CD4-positive, CD25-positive, alpha-beta regulatory T cell (primary cell): ENCODE results near the gene HINT3. TPM values are rescaled to one million over a fixed set of nuclear protein-coding genes. Genes with fewer than 3 reads are reported as not detected.
A peak's percentile ranks its signal among the peaks of the same experiment; 100 is the strongest.
"Not testable (repeated sequence)": the region's sequence is repeated elsewhere in the genome, so short reads cannot be mapped to it uniquely, and the experiment has no call there.

Experiments
- ATAC-seq, 2 donors: fragments of 150-1000 bp; cut with Tn5 transposase; one replicate each; pipeline ENCODE4 v1.10.0; 2021; ENCODE audit warnings: low read depth in 2 of 2, moderate number of reproducible peaks in 2 of 2, moderate library complexity in 1 of 2
- DNase-seq, 3 donors: peaks; one replicate each; pipeline versions ENCODE4 v3.0.0 to v3.0.0-alpha.2; 2012 to 2022; ENCODE audit warnings: mixed read lengths in 1 of 3
- H3K27ac ChIP-seq: one replicate; pipeline ENCODE4 v1.7.0; 2013; ENCODE audit warnings: mild to moderate bottlenecking, low read length; ENCODE audit not compliant: insufficient read depth, poor library complexity, severe bottlenecking
- H3K27me3 ChIP-seq: one replicate; pipeline ENCODE4 v1.7.0; 2013; ENCODE audit warnings: low read length; ENCODE audit not compliant: control insufficient read depth, insufficient read depth
- H3K36me3 ChIP-seq: one replicate; pipeline ENCODE4 v1.7.0; 2013; ENCODE audit warnings: mild to moderate bottlenecking, low read length, moderate library complexity; ENCODE audit not compliant: control insufficient read depth, insufficient read depth
- H3K4me1 ChIP-seq: 2 replicates; pipeline ENCODE4 v1.7.0; 2013; ENCODE audit warnings: mild to moderate bottlenecking, low read length; ENCODE audit not compliant: insufficient read depth, control insufficient read depth, poor library complexity, severe bottlenecking
- H3K4me3 ChIP-seq: one replicate; pipeline ENCODE4 v1.7.0; 2013; ENCODE audit warnings: low read depth, mild to moderate bottlenecking, low read length, moderate library complexity
- H3K9me3 ChIP-seq, 2 experiments: 1 replicate in 1 of 2; 2 replicates in 1 of 2; pipeline ENCODE4 v1.7.0; 2013; ENCODE audit warnings: low read length in 2 of 2, mild to moderate bottlenecking in 1 of 2, moderate library complexity in 1 of 2; ENCODE audit not compliant: control insufficient read depth in 2 of 2
- H3K27ac Mint-ChIP-seq, 3 donors: one replicate each; pipeline ENCODE4 v1.8.0; 2020 to 2022; ENCODE audit warnings: mild to moderate bottlenecking in 3 of 3, mixed read lengths in 3 of 3, moderate library complexity in 2 of 3
- H3K27me3 Mint-ChIP-seq: one replicate; pipeline ENCODE4 v1.8.0; 2022; ENCODE audit warnings: mild to moderate bottlenecking, mixed read lengths
- H3K36me3 Mint-ChIP-seq: one replicate; pipeline ENCODE4 v1.8.0; 2020; ENCODE audit warnings: mixed read lengths
- H3K4me1 Mint-ChIP-seq, 4 donors: one replicate each; pipeline ENCODE4 v1.8.0; 2020 to 2022; ENCODE audit warnings: mixed read lengths in 4 of 4, mild to moderate bottlenecking in 1 of 4
- H3K4me3 Mint-ChIP-seq, 4 donors: one replicate each; pipeline ENCODE4 v1.8.0; 2020 to 2022; ENCODE audit warnings: mild to moderate bottlenecking in 4 of 4, mixed read lengths in 4 of 4, moderate library complexity in 3 of 4
- H3K9me3 Mint-ChIP-seq, 7 donors: one replicate each; pipeline ENCODE4 v1.8.0; 2020 to 2022; ENCODE audit warnings: mixed read lengths in 7 of 7, mild to moderate bottlenecking in 3 of 7, moderate library complexity in 2 of 7
- polyA plus RNA-seq, 4 donors: library from polyadenylated mRNA; unstranded; fragments of 300-500 nt; fragmentation: Illumina TruSeq; gene quantifications; one replicate each; pipeline ENCODE4 v1.2.3, GENCODE V29; 2021
- total RNA-seq: library from RNA; stranded (reverse); gene quantifications from one replicate; pipeline ENCODE4 v1.2.3, GENCODE V29; 2022

Gene HINT3
- total and polyA plus RNA-seq, 5 donors from 2014 or later: 8.3 to 13.9 (median 10.0) TPM

DNA sequence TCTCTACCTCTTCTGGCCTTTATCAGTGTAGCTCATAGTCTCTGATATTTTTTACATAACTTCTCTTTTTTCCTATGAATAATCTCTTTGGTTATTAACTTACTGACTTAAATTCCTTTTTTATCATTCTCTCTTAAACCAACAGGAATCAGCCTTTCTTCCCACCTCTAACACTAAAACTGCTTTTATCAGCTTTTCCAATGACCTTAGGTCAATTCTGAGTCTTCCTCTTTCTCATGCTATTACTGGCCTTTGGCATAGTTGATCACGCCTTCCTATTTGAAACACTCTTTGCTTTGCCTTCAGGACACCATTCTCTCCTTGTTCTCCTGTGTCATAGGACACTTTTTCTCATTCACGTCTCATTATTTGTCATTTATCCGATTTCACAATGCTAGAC is 8.1 kb upstream of the HINT3 start:
- Histone ChIP-seq H3K27ac (no peak overlapping the region), H3K4me1 (no peaks in the 10 kb centered on the region), H3K27me3 (peaks cover 6% of the 10 kb centered on the region), H3K36me3 (no peaks in the 10 kb centered on the region), H3K9me3 (no peaks in the 10 kb centered on the region), H3K4me3 (no peak overlapping the region)
- no peaks in the 10 kb centered on the region for H3K36me3 Mint-ChIP-seq
- DNase-seq (no peak), ATAC-seq (no peak)
- H3K27ac Mint-ChIP-seq: no peak overlapping the region
- no peaks in the 10 kb centered on the region for H3K9me3 Mint-ChIP-seq
- peaks cover 0 to 4% (median 0%) of the 10 kb centered on the region in 4 donors for H3K4me1 Mint-ChIP-seq
- no peak overlapping the region for H3K4me3 Mint-ChIP-seq
- peaks cover 24% of the 10 kb centered on the region for H3K27me3 Mint-ChIP-seq

- H3K4me3 ChIP-seq: no peak overlapping the region
- Mint-ChIP-seq H3K4me3 (no peak overlapping the region), H3K27ac (no peak overlapping the region), H3K9me3 (no peaks in the 10 kb centered on the region), H3K27me3 (peaks cover 24% of the 10 kb centered on the region), H3K4me1 (no peaks in the 10 kb centered on the region), H3K36me3 (no peaks in the 10 kb centered on the region)
- H3K4me1 ChIP-seq: no peaks in the 10 kb centered on the region
- no peak for ATAC-seq
- H3K27me3 ChIP-seq: peaks cover 4% of the 10 kb centered on the region
- no peaks in the 10 kb centered on the region for H3K36me3 ChIP-seq
- H3K27ac ChIP-seq: no peak overlapping the region
- DNase-seq: no peak
- H3K9me3 ChIP-seq: no peaks in the 10 kb centered on the region
Observed at GRCh38 chr6:125949069-125949468, 7.5 kb upstream of the HINT3 start.

DNA sequence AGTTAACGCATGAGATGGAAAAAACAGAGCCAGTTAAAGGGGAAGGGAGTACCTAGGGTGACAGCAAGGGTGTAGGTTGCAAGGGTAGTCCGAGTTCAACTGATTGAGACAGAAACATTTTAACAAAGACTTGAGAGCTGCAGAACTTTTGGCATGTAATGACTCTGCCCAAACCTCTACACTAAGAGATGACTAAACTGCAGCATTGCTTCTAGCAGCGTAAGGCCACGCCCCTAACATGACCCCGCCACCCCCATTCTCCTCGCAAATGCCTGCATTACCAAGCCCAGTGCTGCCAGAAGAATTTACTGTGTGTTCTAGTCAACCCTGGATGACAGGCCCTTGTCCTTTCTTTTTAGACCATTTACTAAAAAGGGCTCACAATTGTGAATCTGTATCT is 6.3 kb upstream of the HINT3 start:
- DNase-seq: no peak

GRCh38 chr6:125950716-125951115 is 5.9 kb upstream of the HINT3 start:
- H3K4me1 Mint-ChIP-seq: not testable (repeated sequence)

More for the DNA sequence above, 6.3 kb upstream of the HINT3 start:
- Mint-ChIP-seq H3K27me3 (peaks cover 29% of the 10 kb centered on the region), H3K9me3 (no peaks in the 10 kb centered on the region), H3K36me3 (no peaks in the 10 kb centered on the region), H3K4me1 (no peaks in the 10 kb centered on the region), H3K4me3 (no peak overlapping the region), H3K27ac (no peak overlapping the region)
- Histone ChIP-seq H3K4me3 (no peak overlapping the region), H3K4me1 (no peaks in the 10 kb centered on the region), H3K36me3 (no peaks in the 10 kb centered on the region), H3K9me3 (no peaks in the 10 kb centered on the region), H3K27ac (no peak overlapping the region), H3K27me3 (peaks cover 5% of the 10 kb centered on the region)
- no peak for ATAC-seq

GRCh38 chr6:125951323-125951722 is 5.2 kb upstream of the HINT3 start:
- ATAC-seq (no peak), DNase-seq (no peak)
- H3K4me1 Mint-ChIP-seq: peaks cover 0 to 5% (median 3%) of the 10 kb centered on the region in 4 donors
- peaks cover 2% of the 10 kb centered on the region for H3K27me3 ChIP-seq
- no peaks in the 10 kb centered on the region for H3K9me3 ChIP-seq
- H3K27ac Mint-ChIP-seq: no peak overlapping the region
- H3K4me3 Mint-ChIP-seq: peak overlapping the region in 1 of 4 donors; percentile 47
- H3K4me3 ChIP-seq: no peak overlapping the region
- H3K27ac ChIP-seq: no peak overlapping the region
- H3K36me3 ChIP-seq: no peaks in the 10 kb centered on the region
- no peaks in the 10 kb centered on the region for H3K9me3 Mint-ChIP-seq
- no peaks in the 10 kb centered on the region for H3K4me1 ChIP-seq
- peaks cover 24% of the 10 kb centered on the region for H3K27me3 Mint-ChIP-seq
- no peaks in the 10 kb centered on the region for H3K36me3 Mint-ChIP-seq

More at GRCh38 chr6:125950716-125951115, 5.9 kb upstream of the HINT3 start:
- H3K36me3 Mint-ChIP-seq, H3K9me3 Mint-ChIP-seq, H3K9me3 ChIP-seq, DNase-seq, H3K27ac ChIP-seq, H3K4me3 ChIP-seq, ATAC-seq, H3K4me1 ChIP-seq, H3K4me3 Mint-ChIP-seq, H3K36me3 ChIP-seq, H3K27ac Mint-ChIP-seq, H3K27me3 ChIP-seq: not testable (repeated sequence)
- peaks cover 26% of the 10 kb centered on the region for H3K27me3 Mint-ChIP-seq

GRCh38 chr6:125952764-125953501 is 3.6 kb upstream of the HINT3 start:
- H3K4me3 ChIP-seq: no peak overlapping the region
- H3K27ac ChIP-seq: no peak overlapping the region
- peaks cover 2% of the 10 kb centered on the region for H3K27me3 ChIP-seq
- ATAC-seq (no peak), DNase-seq (peak in 1 of 3 donors; percentile 15)
- Mint-ChIP-seq H3K27me3 (peaks cover 19% of the 10 kb centered on the region), H3K27ac (no peak overlapping the region), H3K4me1 (peaks cover 0 to 8% (median 3%) of the 10 kb centered on the region in 4 donors), H3K4me3 (no peak overlapping the region), H3K36me3 (no peaks in the 10 kb centered on the region), H3K9me3 (no peaks in the 10 kb centered on the region)
- peaks cover 10% of the 10 kb centered on the region for H3K4me1 ChIP-seq
- no peaks in the 10 kb centered on the region for H3K9me3 ChIP-seq
- no peaks in the 10 kb centered on the region for H3K36me3 ChIP-seq

GRCh38 chr6:125953502-125953875 is 3.1 kb upstream of the HINT3 start:
- H3K9me3 Mint-ChIP-seq: no peaks in the 10 kb centered on the region
- H3K4me3 ChIP-seq: no peak overlapping the region
- DNase-seq (no peak), ATAC-seq (no peak)
- H3K27me3 ChIP-seq: peaks cover 2% of the 10 kb centered on the region
- no peaks in the 10 kb centered on the region for H3K36me3 ChIP-seq
- peaks cover 15% of the 10 kb centered on the region for H3K27me3 Mint-ChIP-seq
- no peak overlapping the region for H3K4me3 Mint-ChIP-seq
- H3K36me3 Mint-ChIP-seq: no peaks in the 10 kb centered on the region
- no peak overlapping the region for H3K27ac Mint-ChIP-seq
- peaks cover 16% of the 10 kb centered on the region for H3K4me1 ChIP-seq
- peaks cover 0 to 8% (median 3%) of the 10 kb centered on the region in 4 donors for H3K4me1 Mint-ChIP-seq
- no peak overlapping the region for H3K27ac ChIP-seq
- H3K9me3 ChIP-seq: no peaks in the 10 kb centered on the region

DNA sequence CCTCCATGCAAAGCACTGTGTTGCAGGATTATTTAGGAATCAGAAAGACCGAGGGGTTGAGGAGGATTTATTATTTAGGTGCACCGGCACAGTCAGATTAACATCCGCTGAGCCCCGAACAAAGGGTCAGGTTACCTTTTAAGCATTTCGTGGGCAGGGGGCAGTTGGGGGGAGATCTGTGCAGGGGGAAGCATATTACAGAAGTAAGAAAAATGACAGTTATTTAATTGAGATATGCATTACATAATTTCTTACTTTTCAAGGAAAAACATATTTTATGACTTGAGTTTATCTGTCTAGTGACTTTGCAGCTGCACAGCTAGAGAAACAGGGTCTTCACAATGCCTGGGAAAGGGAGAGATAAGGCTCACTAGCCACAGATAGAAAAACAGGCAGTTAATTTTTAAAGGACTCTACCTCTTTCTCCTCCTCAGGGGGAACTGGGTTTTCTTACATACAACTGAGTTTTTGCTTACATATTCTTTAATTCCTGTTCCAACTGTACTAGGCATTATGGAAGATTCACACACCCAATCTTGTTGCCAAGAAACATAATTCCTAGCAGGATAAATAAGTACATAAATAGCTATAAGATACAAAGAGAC is 1.7 kb upstream of the HINT3 start:
- no peaks in the 10 kb centered on the region for H3K36me3 ChIP-seq
- peaks cover 2% of the 10 kb centered on the region for H3K27me3 ChIP-seq
- ATAC-seq (no peak), DNase-seq (no peak)
- H3K27ac ChIP-seq: no peak overlapping the region
- Mint-ChIP-seq H3K36me3 (no peaks in the 10 kb centered on the region), H3K9me3 (no peaks in the 10 kb centered on the region), H3K27me3 (peaks cover 11% of the 10 kb centered on the region), H3K27ac (peak overlapping the region in 2 of 3 donors; percentile 5 to 72), H3K4me1 (peaks cover 0 to 8% (median 3%) of the 10 kb centered on the region in 4 donors), H3K4me3 (peak overlapping the region in 2 of 4 donors; percentile 12 to 62)
- no peak overlapping the region for H3K4me3 ChIP-seq
- H3K9me3 ChIP-seq: no peaks in the 10 kb centered on the region
- H3K4me1 ChIP-seq: peaks cover 18% of the 10 kb centered on the region
